K562 treated with DMSO at 1 percent for 12 hours (cell line): Measurements from ENCODE around the gene UCHL3. TPM values are rescaled to one million over a fixed set of nuclear protein-coding genes. Genes with fewer than 3 reads are reported as not detected.

Experiments used
- total RNA-seq: library from RNA; unstranded; fragments of 300-600 nt; gene quantifications from 2 replicates; pipeline ENCODE4 v1.2.3, GENCODE V29; 2022; ENCODE audit not compliant: insufficient read depth

UCHL3 gene
- 34.7 and 51.2 TPM in 2 replicates for total RNA-seq

DNA sequence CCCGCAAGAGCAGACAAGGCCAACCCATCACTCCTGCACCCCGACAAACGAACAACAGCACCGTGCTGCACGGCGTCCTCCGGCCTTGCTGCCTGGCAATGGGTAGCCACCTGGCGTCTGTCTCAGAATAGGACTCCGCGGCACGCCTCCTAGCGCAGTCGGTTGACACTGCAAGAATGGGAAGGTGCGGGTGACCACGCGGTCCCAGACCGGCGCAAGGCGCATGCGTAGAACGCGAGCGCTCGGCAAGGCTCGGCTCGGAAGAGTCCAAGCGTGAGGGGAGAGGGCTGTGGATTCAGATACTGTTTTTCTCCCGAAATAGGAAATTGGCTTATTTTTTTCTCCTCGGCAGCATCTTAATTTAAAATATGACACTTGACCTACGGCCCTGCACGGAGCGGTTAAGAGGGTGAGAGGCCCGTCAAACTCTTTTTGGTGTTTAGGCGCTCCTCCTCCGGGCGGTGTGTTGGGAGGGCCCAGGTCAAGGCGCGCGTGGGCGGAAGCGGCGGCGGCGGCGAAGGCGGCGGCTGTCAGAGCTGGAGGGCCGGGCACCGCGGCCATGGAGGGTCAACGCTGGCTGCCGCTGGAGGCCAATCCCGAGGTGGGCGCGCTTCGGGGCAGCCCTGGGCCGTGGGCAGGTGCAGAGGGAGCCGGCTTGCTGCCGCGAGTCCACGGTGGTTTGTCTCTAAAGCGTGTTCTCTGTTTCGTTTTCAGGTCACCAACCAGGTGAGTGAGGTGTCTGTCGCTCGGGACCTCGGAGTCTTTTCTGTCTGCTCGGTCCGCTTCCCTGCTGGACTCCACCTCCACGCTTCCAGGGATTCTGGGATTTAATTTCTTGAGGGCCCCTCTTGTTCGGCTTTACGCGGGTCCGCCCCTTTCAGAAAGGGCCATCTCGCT lies at the start of gene UCHL3:
TSS of gene UCHL3 (plus strand) at position 530 of the 897 bp plus-strand sequence. CDS start at position 560, 30 bp downstream.

DNA sequence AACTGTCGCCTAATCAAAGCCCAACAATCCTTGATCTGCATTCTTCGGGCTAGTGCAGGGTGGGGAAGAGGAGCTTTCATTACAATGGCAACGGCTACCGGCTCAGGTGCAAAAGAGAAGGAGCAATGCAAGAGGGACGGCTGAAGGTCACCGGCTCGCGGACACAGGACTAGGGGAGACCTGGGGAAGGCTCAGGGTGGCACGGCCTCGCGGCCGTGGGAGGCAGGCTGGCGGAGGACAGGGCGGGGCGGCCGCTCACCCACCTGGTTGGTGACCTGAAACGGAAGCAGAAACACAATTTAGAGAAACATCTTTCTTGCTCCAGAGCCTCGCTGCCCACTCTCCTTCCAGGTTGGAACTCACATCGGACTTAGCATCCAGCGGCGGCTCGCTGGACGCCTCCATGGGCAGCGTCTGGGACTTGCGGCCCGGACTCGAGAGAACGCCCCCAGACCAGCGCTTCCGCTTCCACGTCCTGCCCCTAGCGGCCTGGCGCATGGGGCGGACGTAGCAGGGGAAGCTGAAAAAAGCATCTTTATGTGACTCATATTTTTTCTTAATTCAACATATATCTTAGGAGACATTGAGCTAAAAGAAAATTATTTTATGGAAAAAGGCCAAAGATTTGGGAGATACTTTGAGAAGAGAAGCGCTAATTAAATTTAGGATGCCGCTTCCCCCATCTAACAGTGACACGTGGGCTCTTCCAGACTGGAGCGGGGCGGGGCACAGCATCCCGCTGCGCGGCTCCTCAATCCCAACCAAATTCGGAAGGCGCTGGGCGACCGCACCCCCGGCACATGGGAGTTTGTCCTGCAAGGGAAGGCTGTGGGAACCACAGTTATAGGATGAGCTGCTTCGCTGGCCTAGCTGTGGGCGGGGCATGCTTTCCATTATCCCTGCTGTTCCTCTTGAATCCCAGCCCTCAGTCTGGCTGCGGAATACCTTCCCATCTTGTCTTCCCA lies 11.9 kb upstream of the UCHL3 start, which contains the start of gene COMMD6:
TSS of gene COMMD6 (minus strand) at position 441 of the 965 bp plus-strand sequence. CDS start at position 405, 36 bp downstream.

DNA sequence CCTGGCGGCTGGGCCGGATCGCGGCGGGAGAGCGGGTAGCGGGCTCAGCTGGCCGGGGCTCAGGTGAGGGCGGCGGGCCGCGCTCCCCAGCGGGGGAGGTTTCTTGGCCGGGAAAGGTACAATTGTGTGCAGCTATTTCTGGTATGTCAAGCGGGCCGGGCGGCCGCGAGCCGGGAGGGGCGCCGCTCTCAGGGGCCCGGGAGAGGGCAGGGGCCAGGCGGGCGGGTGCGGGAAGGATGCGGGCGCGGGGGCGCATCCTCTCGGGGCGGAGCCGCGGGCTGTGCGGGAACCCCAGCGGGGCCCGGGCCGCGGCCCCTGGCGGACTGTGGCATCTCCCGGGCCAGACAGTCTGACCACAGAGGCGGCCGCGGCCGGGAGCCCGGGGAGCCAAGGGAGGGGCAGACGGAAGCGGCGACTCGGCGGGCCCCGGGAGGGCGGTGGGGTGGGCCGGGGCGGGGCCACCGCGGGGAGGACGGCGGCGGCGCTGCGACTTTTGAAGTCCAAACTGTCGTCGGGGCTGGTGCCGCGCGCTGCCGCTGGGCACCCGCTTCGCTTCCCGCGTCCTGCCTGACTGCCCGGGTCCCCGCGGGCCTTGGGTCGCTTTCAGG lies 86.3 kb downstream of the UCHL3 start, which contains the start of gene LMO7:
TSS of gene LMO7 (plus strand) at position 503 of the 608 bp plus-strand sequence. CDS start 328 bp downstream, outside the sequence.

Other genes starting within 250 kb of the UCHL3 start
- gene TBC1D4, start 67.6 kb upstream of the UCHL3 start, total RNA-seq = 1.4 and 7.2 TPM in 2 replicates
- gene COMMD6, start 11.9 kb upstream of the UCHL3 start, total RNA-seq = 72.2 and 73.4 TPM in 2 replicates
- gene LMO7, start 86.5 kb downstream of the UCHL3 start, total RNA-seq = 1.8 and 3.5 TPM in 2 replicates